CD4-positive, alpha-beta T cell treated with Interleukin-15 for 4 hours (primary cell): ENCODE data around the gene ADRA2C.
"Not testable (repeated sequence)": the region's sequence is repeated elsewhere in the genome, so short reads cannot be mapped to it uniquely, and the experiment has no call there.

Experiments
- DNase-seq: peaks from one replicate; pipeline ENCODE4 v3.0.0-alpha.2; 2020; ENCODE audit warnings: low spot score

ADRA2C gene

DNA sequence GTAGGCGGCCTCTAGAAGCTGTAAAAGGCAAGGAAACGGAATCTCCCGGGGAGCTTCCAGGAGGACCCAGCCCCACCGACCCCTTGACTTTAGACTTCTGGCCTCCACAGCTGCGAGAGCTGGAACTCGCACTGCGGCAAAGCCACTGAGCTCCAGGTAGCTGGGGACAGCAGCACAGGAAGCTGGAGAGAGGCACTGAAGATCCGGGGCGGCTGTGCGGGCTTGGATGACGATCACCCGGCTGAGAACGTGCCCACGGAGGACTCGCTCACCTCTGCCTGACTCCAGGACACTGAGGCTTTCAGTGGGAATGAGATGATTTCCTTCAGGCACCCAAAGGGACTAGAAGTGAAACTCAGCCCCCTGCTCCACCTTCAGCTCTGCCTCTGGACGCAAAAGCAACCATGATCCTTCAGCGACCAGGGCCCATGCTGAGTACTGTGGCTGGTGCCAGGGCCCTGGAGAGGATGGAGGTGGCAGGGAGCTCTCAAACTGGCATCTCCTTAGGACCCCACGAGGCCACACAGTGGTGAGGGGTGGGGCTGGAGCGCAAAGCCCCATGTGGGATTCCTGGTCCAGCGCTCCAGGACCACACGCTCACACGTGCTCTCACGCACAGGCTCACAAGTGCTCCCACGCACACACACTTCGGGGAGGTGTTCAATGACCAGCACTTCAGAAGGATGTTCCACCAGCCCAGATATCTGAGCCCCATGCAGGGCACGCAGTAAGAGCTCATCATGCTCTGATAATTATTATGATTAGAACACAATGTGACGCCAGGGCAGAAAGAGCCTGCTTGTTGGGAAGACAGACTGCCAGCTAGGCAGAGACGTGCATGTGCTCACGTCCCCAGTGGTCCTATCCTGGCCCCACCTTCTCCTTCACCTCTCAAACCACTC lies 47.2 kb downstream of the ADRA2C start:
- no peak for DNase-seq

DNA sequence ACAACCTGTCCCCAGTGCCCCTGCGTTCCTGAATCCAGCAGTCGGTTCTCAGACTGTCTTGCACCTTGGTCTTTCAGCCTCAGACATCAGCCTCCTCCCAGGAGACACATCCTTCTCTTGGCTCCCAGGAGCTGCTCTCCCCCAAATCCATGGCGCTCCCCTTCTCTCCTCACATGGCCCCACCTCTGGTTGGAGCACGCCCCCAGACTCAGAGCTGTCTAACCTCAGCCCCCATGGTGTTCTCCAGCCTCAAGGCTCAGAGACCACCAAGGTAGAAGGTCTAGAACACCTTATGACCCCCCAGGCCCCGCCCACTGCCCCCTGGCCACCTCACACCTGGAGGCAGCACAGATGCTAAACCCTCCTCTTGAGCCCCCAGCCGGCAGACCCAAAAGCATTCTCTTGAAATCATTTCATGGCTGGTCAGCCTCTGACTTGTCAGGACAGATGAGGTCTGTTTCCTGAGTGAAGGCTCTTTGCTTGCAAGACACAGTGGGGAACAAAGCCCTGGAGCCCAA lies 47.9 kb downstream of the ADRA2C start:
- DNase-seq = no peak

- DNase-seq = not testable (repeated sequence)
Measured at GRCh38 chr4:3814838-3815237, 48.7 kb downstream of the ADRA2C start.

- no peak for DNase-seq
Measured at GRCh38 chr4:3816256-3816825, 50.2 kb downstream of the ADRA2C start.

GRCh38 chr4:3816983-3817960 lies 51.1 kb downstream of the ADRA2C start:
- DNase-seq = no peak
